ENCODE results near the gene STXBP2. TPM values are rescaled to one million over a fixed set of nuclear protein-coding genes. Genes with fewer than 3 reads are reported as not detected.
A peak's percentile ranks its signal among the peaks of the same experiment; 100 is the strongest.

STXBP2 gene
- polyA plus RNA-seq, 3 donors: 43.6 to 114 (median 83.1) TPM

DNA sequence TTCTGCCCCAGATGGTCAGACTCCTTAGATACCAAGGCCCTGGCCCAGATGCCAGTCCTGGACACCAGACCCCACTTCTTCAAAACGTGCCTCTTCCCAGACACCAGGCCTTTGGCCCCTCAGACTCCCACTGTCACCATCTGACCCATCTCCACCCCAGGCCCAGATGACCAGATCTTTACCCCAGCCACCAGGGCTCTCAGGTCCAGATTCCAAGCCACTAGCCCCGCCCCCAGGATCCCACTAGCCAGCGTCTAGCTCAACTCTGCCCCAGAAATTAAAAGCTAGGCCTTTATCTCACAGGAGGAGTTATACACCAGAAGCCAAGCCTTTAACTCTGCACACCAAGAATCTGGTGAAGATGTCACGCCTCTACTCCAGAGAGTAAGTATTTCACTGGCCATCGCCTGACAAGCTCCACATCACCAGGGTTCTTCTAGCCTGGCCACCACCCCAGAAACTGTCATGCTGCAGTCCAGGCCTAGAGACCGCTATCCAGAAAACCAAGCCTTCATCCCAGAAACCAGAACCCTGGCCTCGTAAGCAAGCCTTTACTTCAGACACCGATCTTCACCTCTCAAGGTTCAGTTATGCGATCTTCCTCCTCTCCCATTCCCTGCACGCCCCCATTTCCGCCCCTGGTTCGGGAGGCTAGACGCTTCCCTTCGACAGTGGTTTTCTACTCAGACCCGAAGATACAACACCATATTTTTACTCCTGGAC, 8.2 kb upstream of the STXBP2 start:
- 3 to 5% (median 3%) methylated on average over 15 of the region's 15 CpGs for WGBS, 3 donors
- peak overlapping the region; percentile 32 for H3K27ac ChIP-seq (ENCODE audit: low read depth, low read length)

GRCh38 chr19:7629347-7630054, 7.4 kb upstream of the STXBP2 start, which contains the start of the genes PET100 and XAB2:
Gene PET100, plus strand, starts transcription at chr19:7629793. Its CDS starts 41 bp downstream, at chr19:7629834.
Gene XAB2, minus strand, starts transcription at chr19:7629545. Its CDS starts 18 bp downstream, at chr19:7629527.
- peak within 1 kb of the TSS; percentile 32 for H3K27ac ChIP-seq (ENCODE audit: low read depth, low read length)
- 0% methylated on average over 40 of the region's 40 CpGs for WGBS, 3 donors

DNA sequence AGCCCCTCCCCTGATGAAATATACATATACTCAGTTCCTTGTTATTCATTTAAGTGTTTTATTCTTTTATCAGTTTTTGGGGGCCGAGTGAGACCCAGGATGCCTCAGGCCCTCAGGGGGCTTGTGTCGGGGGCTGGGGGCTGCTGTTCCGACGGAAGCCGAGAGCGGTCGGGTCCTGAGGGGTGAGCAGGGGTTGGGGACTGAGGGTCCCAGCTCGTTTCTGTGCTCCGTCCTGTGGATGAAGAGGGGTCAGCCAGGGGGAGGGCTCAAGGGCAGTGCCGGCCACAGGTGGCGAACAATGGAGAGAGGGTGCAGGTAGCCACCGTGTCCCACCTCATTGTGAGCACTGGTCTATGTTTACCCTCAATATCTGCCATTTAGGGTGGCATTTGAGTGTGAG, 5.3 kb upstream of the STXBP2 start:
- no peak overlapping the region for H3K27ac ChIP-seq (ENCODE audit: low read depth, low read length)
- 84 to 93% (median 90%) methylated on average over 12 of the region's 12 CpGs for WGBS, 3 donors

DNA sequence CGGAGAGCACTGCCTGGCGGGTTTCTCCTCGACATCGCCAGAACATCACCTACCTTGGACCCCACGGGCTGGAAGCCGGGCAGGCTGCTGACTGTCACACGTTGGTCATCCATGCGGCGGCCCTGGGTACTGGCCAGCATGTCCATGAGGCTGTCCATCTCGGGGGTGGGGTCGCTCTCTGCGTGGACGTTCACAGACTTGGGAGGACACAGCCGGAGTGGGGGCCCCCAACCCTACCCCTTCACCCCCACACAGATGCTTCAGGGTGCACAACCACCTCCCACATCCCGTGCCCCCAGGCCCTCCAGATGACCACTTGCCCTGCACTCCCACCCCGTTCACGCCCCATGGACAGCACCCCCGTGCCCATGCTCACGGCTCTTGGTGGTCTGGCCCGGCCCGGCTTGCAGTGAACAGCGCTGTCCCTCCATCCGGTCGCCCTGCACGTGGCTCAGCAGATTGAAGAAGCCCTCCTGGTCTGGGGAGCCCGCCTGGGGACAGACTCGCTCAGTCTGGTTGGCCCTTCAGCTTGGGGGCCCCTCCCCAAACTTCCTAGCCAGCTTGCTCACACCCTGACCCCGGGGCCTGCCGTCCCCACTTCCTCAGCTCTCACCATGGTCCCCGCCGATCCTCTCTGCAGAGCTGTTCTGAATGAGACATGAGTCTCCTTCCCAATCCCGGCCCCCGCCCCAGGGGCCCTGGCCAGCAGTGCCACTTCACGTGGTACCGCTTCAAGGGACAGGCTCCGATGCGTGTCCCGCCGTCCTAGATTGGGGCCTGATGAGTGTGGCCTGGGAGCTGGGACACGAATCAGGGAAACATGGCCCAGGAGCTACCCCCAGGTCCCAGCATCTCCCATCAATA, 4.3 kb upstream of the STXBP2 start:
- 88 to 90% (median 89%) methylated on average over 40 of the region's 40 CpGs for WGBS, 3 donors
- H3K27ac ChIP-seq (ENCODE audit: low read depth, low read length): no peak overlapping the region

- H3K27ac ChIP-seq (ENCODE audit: low read depth, low read length): no peak within 1 kb of the TSS
- WGBS, 3 donors: 29 to 40% (median 35%) methylated on average over 1 to 2 of the region's 2 CpGs
These were observed 3.2 kb upstream of the STXBP2 start, which contains the start of gene PCP2 for GRCh38 chr19:7633698-7634097. Gene PCP2, minus strand, starts transcription at chr19:7633719. Its CDS starts 262 bp downstream, at chr19:7633457.

DNA sequence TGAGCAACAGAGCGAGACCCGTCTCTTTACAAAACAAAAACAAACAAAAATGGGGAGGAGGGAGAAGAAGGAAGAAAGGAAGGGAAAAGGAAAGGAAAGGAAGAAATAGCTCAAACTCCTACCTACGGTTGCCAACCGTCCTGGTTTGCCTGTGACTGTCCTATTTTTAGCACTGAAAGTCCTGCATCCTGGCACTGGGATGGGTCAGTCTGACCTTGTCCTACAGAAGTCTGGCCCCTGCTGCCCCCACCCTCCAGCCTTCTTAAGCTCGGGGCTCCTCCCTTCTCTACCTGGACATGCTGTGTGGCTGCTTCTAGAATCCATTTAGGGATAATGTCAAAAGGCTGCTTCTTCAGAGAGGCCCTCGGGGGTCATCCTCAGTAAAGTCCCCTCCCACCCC, 1.2 kb upstream of the STXBP2 start:
- no peak overlapping the region for H3K27ac ChIP-seq (ENCODE audit: low read depth, low read length)
- WGBS, 3 donors: 42 to 61% (median 50%) methylated on average over 6 of the region's 6 CpGs

DNA sequence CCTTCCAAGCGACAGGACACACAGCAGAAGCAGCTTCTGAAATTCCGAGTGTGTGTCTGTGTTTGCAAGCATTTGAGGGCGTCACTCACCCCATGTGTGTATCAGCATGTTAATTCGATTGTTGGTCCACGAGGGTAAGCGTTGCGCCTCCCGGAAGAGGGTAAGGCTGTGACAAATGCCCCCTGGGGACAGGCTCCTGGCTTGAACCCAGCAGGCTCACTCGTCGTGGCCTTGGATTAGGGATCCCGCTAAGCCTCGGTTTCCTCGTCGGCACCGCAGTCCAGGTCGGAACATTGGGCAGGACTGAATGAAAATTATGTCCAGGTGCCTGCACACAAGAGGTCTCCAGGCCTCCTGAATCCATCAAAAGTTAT, 606 bp upstream of the STXBP2 start:
- WGBS, 3 donors: 56 to 67% (median 65%) methylated on average over 16 of the region's 16 CpGs
- no peak overlapping the region for H3K27ac ChIP-seq (ENCODE audit: low read depth, low read length)

- 27 to 33% (median 28%) methylated on average over 29 to 30 of the region's 30 CpGs for WGBS, 3 donors
- peak overlapping the region; percentile 62 for H3K27ac ChIP-seq (ENCODE audit: low read depth, low read length)
These were observed 705 bp downstream of the STXBP2 start for GRCh38 chr19:7637374-7638256.

GRCh38 chr19:7638802-7639465, 2.0 kb downstream of the STXBP2 start:
- H3K27ac ChIP-seq (ENCODE audit: low read depth, low read length): no peak overlapping the region
- WGBS, 3 donors: 72 to 73% (median 73%) methylated on average over 12 of the region's 12 CpGs

DNA sequence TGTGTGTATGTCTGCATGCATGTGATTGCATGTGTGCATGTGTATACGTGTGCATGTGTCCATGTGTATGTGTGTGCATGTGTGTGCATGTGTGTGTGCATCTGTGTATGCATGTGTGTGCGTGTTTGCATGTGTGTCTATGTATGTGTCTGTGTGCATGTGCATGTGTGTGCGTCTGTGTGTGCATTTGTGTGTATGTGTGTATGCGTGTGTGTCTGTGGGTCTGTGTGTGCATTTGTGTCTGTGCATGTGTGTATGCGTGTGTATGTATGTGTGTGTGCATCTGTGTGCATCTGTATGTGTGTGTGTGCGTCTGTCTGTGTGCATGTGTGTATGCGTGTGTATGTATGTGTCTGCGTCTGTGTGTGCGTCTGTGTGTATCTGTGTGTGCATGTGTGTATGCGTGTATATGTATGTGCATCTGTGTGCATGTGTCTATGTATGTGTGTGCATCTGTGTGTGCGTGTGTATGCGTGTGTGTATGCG, 3.0 kb downstream of the STXBP2 start:
- WGBS, 3 donors: 96 to 98% (median 98%) methylated on average over 13 of the region's 13 CpGs
- no peak overlapping the region for H3K27ac ChIP-seq (ENCODE audit: low read depth, low read length)

GRCh38 chr19:7640803-7641202, 3.9 kb downstream of the STXBP2 start:
- no peak overlapping the region for H3K27ac ChIP-seq (ENCODE audit: low read depth, low read length)
- WGBS, 3 donors: 92 to 93% (median 92%) methylated on average over 11 of the region's 11 CpGs

DNA sequence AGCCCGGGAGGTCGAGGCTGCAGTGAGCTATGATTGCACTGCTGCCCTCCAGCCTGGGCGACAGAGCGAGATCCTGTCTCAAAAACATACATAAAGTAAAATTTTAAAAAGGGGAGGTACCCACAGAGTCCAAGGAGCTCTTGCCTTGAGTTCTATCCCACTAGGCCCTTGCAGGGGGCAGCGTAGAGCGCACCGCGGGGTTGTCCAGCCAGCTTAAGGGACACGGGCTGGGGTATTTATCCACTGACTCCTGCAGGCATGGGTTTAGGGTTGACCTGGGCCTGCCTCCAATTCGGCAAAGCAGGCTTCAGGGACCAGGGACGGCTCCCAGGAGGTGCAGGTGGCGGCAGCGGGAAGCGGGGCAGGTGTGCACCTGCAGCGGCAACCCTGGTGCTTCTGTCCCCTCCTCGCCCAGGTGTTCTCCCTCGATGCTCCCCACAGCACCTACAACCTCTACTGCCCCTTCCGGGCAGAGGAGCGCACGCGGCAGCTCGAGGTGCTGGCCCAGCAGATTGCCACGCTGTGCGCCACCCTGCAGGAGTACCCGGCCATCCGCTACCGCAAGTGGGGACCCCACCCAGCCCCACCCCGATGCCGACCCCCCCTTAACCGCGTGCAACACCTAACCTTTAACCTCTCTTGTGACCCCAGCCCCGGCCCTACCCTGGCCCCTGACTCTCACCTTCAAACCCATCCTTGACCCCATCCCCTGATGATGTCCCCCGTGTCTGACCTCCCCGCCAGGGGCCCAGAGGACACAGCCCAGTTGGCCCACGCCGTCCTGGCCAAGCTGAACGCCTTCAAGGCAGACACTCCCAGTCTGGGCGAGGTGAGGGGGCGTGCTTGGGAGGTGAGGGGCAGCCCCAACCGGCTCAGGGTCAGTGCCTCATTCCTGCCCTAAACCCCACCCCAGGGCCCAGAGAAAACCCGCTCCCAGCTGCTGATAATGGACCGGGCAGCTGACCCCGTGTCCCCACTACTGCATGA, 4.7 kb downstream of the STXBP2 start:
- no peak overlapping the region for H3K27ac ChIP-seq (ENCODE audit: low read depth, low read length)
- 78 to 87% (median 86%) methylated on average over 40 to 43 of the region's 43 CpGs for WGBS, 3 donors

DNA sequence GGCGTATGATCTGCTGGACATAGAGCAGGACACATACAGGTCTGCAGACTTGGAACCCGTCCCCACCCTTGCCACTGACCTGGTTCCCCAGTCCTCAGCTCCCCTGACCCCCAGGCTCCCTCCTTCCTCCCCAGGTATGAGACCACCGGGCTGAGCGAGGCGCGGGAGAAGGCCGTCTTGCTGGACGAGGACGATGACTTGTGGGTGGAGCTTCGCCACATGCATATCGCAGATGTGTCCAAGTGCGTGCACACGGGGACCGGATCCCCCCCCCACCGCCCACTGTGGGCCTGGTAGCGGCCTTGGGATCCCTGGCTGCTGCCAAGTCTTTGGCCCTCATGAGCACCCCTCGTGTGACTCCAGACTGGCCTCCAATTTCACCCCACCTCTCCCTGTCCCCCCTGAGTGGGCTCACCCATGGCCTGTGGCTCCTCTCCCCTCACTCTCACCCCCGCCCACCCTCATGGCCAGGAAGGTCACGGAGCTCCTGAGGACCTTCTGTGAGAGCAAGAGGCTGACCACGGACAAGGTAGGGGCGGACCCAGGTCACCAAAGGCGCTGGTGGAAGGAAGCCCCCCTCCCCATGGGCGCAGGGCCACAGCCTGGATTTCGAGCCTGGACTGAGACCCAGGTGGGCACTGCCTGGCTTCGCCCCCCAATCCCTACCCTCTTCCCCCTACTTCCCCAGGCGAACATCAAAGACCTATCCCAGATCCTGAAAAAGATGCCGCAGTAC, 5.6 kb downstream of the STXBP2 start:
- 88 to 93% (median 92%) methylated on average over 27 of the region's 27 CpGs for WGBS, 3 donors

DNA sequence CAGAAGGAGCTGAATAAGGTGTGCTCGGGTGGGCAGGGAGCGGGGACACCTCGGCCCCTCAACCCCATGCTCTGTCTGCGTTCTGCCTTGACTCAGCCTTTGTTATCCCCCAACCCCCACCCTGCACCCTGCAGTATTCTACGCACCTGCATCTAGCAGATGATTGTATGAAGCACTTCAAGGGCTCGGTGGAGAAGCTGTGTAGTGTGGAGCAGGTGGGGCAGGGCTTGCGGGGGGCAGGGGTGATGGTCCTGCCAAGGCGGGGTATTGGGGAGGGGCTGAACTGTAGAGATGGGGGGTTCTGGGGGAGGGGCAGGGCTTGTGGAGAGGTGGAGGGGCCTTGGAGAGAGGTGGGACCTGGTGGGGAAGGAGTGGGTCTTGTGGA, 6.1 kb downstream of the STXBP2 start:
- 94 to 97% (median 95%) methylated on average over 8 of the region's 8 CpGs for WGBS, 3 donors
- H3K27ac ChIP-seq (ENCODE audit: low read depth, low read length): no peak overlapping the region

More for the DNA sequence above, 5.6 kb downstream of the STXBP2 start:
- no peak overlapping the region for H3K27ac ChIP-seq (ENCODE audit: low read depth, low read length)

All from adipose tissue (tissue), 3 donors.